Sigmoid colon (tissue), 4 donors: ENCODE measurements around the gene MAP1A.

Experiments
- EP300 ChIP-seq, 4 donors: sonication (generic); formaldehyde crosslinking; IDR thresholded peaks; one replicate each; pipeline ENCODE4 v1.6.1; 2017; ENCODE audit warnings: antibody characterized with exemption in 4 of 4
- POLR2A ChIP-seq, 2 donors: fragments of 450-650 bp; IDR thresholded peaks; one replicate each; pipeline ENCODE4 v1.6.1; 2016; ENCODE audit warnings: antibody characterized with exemption in 2 of 2, mild to moderate bottlenecking in 2 of 2, moderate library complexity in 2 of 2
- TF ChIP-seq, protein P1 (sequence below), 4 experiments: fragments of 450-650 bp in 3 of 4; fragments of 200-600 bp in 1 of 4; IDR thresholded peaks; one replicate each; pipeline ENCODE4 v1.5.1; 2016 to 2019; ENCODE audit warnings: antibody characterized with exemption in 4 of 4, mild to moderate bottlenecking in 3 of 4, moderate library complexity in 2 of 4

DNA sequence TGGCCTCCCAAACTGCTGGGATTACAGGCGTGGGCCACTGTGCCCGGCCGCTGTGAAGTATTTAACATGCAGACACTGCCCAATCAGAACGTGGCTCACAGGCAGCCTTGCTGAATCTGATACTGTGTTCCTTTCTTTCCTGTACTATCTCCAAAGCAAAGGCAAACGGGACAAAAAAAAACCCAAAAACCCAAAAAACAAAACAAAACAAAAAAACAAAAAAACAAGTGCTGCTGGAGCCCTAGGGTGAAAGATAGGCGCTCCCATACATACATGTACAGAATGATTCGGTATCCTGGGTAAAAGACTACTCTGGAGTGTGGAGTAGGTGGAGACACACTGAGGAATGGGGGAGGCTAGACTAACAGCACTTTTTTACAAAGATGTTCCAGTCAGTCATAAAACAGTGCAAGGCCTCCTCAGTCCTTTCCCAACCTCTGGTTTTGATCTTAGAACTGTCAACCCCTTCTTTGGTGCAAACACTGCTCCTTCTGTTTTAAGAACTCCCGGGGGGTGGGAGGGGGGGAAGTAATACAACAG is 7.7 kb upstream of the MAP1A start:
- peak in 1 of 4 donors; percentile 10 for TF ChIP-seq EP300 (IDR thresholded peaks at IDR 0.05)
- TF ChIP-seq, protein P1, sequence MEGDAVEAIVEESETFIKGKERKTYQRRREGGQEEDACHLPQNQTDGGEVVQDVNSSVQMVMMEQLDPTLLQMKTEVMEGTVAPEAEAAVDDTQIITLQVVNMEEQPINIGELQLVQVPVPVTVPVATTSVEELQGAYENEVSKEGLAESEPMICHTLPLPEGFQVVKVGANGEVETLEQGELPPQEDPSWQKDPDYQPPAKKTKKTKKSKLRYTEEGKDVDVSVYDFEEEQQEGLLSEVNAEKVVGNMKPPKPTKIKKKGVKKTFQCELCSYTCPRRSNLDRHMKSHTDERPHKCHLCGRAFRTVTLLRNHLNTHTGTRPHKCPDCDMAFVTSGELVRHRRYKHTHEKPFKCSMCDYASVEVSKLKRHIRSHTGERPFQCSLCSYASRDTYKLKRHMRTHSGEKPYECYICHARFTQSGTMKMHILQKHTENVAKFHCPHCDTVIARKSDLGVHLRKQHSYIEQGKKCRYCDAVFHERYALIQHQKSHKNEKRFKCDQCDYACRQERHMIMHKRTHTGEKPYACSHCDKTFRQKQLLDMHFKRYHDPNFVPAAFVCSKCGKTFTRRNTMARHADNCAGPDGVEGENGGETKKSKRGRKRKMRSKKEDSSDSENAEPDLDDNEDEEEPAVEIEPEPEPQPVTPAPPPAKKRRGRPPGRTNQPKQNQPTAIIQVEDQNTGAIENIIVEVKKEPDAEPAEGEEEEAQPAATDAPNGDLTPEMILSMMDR (IDR thresholded peaks at IDR 0.05): no peak
- TF ChIP-seq POLR2A (IDR thresholded peaks at IDR 0.05): no peak
